Activated CD8-positive, alpha-beta memory T cell treated with anti-CD3 and anti-CD28 coated beads for 4 hours (primary cell): Measurements from ENCODE around the gene MT1G.
A peak's percentile ranks its signal among the peaks of the same experiment; 100 is the strongest.
"Not testable (repeated sequence)": the region's sequence is repeated elsewhere in the genome, so short reads cannot be mapped to it uniquely, and the experiment has no call there.

Source experiments
- DNase-seq, 2 donors: peaks; one replicate each; pipeline ENCODE4 v3.0.0-alpha.2; 2020; ENCODE audit warnings: low read depth in 2 of 2

MT1G gene

GRCh38 chr16:56665286-56666261, 2.3 kb downstream of the MT1G start:
- DNase-seq, result not testable (repeated sequence)

DNA sequence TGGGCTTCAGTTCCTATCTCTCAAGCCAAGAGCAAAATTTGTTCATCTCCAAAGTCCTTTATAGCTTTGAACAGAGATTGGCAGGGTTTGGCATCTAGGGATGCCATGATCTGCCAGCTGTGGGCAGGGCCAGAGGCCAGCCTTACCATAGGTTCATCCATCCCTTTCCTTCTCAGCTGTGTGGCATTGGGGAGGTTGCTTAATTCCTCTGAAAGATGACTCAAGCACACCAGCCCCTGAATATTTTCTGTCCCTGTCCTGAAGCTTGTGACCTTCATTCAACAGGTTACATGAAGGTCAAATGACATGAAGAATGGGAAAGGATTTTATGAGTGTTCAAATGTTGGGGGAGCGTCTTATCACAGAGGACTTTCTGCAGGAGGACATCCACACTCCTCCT, 3.4 kb downstream of the MT1G start:
- no peak for DNase-seq

DNA sequence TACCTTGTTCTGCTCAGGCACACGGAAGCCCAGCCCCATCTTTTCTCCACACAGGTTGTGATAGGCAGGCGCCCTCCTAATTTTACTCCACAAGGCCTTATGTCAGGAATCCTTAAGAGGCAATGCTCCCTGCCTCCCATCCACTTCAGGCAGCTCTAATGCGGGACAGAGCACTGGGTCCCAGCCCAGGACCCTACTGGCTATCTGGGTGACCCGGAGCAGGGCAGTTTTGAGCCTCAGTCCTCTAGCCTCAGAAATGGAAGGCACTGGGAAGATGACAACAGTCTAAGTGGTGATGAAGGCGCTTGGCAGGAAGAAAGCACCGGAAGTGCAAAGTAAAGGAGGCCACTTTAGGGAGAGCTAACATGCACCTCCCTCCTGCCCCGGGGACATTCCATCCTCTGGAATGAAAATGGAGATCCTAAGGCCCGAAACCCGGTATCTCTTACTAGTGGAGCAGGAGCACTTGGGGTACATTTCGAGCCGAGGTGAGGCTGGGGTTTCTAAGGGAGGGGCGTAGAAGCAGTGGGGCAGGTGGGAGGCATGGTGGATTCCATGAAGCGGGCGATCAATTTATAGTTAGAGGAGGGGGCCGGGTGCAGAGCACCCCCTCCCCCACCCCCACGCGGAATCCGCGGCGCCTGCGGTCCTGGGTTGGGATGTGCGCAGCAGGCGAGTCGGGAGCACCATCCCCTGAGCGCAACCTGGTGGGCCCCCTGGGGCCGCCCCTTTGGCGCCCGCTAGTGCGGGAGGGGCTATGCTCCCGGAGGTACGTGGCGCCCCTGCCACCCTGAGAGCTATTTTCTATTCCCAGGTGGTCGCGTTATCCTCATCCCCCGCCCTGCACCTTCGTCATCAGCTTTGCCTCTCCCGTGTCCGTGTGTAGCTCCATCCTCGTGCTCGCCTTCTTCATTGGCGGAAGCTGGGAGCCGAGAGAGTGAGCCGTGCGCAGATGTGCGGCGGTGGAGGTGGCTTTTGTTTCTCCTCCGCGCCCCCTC, 5.2 kb downstream of the MT1G start:
- no peak for DNase-seq

DNA sequence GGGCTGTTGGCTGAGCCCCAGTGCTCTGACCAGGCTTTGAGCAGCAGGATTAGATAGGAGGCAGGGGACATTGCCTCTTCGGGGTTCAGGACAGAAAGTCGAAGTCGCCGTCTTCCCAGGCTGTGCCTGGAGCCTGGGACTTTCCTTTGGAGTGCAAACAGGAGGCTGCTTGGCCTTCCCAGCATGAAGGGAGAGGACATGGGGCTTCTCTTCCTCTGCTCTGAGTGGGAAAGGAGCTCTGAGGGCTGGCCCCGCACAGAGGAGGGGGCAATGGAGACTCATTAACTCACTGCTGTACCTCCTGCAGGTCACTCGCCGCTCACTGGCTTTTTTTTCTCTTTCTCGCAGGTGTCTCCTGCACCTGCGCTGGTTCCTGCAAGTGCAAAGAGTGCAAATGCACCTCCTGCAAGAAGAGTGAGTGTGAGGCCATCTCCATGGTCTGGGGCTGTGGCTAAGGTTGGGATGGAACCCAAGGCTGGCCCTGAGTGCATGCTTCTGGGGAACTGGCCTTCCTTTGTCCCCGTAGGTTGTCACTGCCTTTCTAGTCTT, 9.5 kb downstream of the MT1G start:
- DNase-seq, result no peak

DNA sequence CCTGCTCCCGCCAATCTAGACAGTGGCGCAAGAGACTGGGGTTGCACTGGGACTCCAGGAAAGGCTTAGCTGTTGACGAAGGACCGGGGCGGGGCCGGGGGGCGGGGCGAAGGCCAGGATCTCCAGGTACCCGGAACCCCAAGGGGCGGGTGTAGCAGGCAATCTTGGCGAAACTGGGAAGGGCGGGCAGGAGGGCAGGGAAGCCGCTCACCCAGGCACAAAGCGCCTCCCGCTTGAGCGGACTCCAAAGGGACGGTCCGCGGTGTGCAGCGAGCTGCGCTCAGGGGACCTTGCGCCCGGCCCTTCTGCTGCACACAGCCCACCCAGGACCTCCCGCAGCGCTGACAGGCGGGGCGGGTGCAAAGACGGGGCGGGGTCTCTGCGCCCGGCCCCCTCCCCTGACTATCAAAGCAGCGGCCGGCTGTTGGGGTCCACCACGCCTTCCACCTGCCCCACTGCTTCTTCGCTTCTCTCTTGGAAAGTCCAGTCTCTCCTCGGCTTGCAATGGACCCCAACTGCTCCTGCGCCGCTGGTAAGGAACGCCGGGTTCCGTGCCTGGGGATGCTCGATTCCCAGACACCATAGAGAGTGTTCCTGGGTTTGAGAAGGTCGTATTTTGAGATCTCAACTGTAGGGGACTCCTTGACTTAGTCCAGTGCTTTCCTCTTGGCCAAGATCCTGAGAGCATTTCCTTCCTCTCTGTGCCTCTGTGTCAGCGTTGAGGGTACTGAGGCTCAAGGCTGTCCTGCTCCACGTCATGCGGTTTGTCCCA, 10.1 kb downstream of the MT1G start, which contains the start of gene MT1F:
TSS of gene MT1F (plus strand) at position 405 of the 772 bp plus-strand sequence. CDS start at position 505, 100 bp downstream.
- peak in 1 of 2 donors; percentile 42 for DNase-seq

DNA sequence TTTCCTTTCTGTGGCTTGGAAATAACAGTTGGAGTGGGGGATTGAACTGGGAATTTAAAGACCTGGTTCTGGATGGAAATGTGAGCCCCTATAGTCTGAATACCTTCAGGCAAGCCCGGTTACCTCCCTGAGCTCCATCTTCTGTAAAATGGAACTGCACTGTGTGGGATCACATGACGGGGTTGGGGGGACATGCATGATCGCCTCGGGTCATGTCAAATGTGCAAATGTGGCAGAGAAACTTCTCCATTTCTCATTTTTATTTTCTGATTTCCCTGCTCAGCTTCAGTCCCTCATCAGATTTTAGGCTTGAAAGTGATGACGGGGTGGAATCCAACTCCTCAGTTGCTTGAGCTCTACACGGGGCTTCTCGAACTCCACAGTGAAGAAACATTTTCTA, 14.6 kb downstream of the MT1G start:
- DNase-seq, result no peak

- no peak for DNase-seq
Observed at GRCh38 chr16:56652600-56652999, 15.3 kb downstream of the MT1G start.

- DNase-seq, result no peak
Observed at GRCh38 chr16:56651586-56651985, 16.3 kb downstream of the MT1G start, which contains the start of gene MT1B. Gene MT1B, plus strand, starts transcription at chr16:56651886. Its CDS starts 68 bp downstream, at chr16:56651954.

DNA sequence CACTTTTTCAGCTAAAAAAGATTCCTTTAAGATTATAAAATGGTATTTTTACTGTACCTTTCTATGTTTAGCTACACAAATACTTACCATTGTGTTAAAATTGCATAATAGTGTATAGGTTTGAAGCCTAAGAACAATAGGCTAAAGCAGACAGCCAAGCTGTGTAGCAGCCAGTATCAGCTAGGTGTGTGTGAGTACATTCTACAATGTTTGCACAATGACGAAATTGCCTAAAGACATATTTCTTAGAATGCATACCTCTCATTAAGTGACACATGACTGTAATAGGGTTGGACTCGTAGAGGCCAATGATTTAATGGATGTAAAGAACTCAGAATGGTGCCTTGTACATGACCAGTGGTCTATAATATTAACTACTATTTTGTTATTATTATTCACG, 18.0 kb downstream of the MT1G start:
- DNase-seq, result no peak

DNA sequence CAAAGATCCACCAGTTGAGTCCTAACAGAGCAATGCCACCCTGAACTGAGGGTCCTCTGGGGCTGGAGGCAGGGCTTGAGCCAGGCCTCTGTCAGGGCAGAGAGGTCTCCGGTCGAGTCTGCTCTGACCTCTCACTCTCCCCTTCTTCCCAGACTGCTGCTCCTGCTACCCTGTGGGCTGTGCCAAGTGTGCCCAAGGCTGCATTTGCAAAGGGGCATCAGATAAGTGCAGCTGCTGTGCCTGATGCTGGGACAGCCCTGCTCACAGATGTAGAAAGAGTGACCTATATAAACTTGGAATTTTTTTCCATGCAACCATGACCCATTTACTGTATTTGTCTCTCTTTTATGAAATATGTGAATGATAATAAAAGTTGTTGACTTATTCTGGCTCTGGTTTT, 18.6 kb downstream of the MT1G start:
- no peak for DNase-seq

GRCh38 chr16:56647641-56648431, 20.0 kb downstream of the MT1G start:
- no peak for DNase-seq

DNA sequence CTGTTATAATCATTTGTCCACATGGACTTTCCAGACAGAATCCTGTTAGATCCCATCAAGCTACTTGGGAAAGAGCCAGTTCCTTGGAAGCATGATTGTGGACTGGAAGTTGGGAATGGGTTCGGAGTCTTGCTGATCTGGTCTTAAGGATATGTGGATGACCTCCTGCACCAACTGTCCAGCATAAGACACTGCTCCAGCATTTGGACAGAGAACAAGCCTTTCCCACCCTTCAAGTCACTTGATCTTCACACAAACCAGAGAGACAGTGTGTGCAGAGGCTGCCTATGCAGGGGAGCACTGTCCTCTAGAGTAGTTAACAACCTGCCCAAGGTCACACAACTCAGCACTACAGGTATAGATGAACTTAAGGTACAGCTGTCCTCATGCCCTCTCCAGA, 22.0 kb downstream of the MT1G start:
- DNase-seq, result no peak

- no peak for DNase-seq
Observed at GRCh38 chr16:56645311-56645710, 22.6 kb downstream of the MT1G start.

- DNase-seq, result no peak
Observed at GRCh38 chr16:56643833-56644232, 24.0 kb downstream of the MT1G start.

DNA sequence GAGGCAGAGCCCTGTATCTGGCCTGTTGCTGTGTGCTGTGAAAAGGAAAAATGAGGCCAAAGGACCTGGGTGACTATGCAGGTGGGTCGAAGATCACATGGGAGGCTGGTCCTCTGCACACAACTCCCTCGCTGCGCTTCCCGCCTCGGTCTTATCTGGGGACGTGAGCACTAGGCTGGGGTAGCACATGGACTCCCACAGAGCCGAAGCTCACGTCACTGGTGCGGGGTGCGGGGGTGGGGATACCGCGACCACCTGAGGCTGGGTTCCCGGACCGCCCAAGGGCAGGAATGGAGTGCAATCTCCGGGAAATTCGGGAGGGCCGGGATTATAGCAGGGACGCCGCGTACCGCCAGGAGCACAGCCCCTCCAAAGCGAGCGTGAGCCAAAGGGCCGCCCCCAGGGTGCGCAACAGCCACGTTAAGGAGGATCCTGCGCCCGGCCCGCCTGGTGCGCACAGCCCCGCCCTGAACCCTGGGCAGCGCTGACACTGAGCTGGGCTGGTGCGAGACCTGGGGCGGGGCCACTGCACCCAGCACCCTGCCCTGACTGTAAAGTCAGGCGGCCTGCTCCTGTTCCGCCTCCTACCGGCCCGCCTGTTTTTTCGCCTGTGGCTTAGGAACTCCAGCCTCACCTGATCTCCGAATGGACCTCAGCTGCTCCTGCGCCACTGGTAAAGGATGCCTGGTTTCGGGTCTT, 24.6 kb downstream of the MT1G start:
- DNase-seq, result peak; percentile 43

DNA sequence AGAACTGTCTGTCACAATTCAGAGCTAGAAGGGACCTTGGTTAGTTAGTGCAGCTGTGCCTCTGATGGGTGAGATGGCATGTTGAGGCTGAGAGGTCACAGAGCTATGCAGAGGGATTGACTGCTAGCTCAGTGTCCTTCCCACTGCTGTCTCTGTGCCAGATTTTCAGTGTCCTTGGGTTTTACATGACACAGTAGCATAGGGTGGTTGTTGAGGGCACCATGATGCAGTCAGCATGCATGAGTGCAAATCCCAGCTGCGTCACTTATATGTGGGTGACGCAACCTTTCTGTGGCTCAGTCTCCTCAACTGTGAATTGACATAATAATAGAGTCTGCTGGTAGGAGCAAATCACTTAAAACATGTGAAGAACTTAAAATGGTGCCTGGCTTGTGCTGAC, 26.7 kb downstream of the MT1G start:
- DNase-seq, result no peak

DNA sequence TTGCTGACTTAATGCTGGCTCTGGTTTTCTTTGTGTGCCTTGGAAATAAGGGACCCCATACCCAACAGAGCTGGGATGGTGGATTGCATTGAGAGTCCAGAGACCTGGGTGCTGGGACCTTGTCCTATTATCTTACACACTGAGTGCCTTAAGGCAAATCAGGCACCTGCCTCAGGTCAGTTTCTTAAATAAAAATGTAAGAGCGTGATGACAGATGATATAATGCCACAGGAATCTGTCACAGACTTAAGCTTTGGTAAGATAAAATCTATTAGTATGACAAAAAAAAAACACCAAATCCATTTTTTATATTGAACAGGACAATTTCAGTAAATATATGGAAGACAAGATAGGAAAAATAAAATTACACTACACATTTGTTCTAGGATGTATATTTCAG, 27.8 kb downstream of the MT1G start:
- DNase-seq, result no peak

DNA sequence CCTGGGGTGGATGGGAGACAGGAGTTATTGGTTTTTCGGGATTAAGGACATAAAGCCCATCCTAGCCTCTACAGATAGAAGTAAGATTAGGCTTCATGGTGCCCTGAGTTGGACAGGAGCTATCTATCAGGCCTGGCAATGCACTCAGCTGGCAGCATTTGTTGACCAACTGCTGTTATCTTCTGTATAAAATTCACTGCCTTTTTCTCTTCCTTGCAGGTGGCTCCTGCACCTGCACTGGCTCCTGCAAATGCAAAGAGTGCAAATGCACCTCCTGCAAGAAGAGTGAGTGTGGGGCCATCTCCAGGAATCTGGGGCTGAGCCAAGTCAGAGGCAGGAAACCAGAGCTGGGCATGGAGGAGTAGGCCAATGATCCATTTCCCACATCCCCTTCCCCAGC, 28.8 kb downstream of the MT1G start:
- no peak for DNase-seq
